Measurements from ENCODE around the gene GPR132. TPM values are rescaled to one million over a fixed set of nuclear protein-coding genes. Genes with fewer than 3 reads are reported as not detected.

Gene GPR132
- total RNA-seq, 4 donors from 2014 or later, result 2.7 to 9.0 (median 7.6) TPM

- ATAC-seq (ENCODE audit: low FRiP score) (no peak), DNase-seq (ENCODE audit: low spot score) (no peak)
- TF ChIP-seq, protein P1, sequence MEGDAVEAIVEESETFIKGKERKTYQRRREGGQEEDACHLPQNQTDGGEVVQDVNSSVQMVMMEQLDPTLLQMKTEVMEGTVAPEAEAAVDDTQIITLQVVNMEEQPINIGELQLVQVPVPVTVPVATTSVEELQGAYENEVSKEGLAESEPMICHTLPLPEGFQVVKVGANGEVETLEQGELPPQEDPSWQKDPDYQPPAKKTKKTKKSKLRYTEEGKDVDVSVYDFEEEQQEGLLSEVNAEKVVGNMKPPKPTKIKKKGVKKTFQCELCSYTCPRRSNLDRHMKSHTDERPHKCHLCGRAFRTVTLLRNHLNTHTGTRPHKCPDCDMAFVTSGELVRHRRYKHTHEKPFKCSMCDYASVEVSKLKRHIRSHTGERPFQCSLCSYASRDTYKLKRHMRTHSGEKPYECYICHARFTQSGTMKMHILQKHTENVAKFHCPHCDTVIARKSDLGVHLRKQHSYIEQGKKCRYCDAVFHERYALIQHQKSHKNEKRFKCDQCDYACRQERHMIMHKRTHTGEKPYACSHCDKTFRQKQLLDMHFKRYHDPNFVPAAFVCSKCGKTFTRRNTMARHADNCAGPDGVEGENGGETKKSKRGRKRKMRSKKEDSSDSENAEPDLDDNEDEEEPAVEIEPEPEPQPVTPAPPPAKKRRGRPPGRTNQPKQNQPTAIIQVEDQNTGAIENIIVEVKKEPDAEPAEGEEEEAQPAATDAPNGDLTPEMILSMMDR (IDR thresholded peaks at IDR 0.05), result no peak
Measured at GRCh38 chr14:105077649-105077995, 12.4 kb upstream of the GPR132 start.

DNA sequence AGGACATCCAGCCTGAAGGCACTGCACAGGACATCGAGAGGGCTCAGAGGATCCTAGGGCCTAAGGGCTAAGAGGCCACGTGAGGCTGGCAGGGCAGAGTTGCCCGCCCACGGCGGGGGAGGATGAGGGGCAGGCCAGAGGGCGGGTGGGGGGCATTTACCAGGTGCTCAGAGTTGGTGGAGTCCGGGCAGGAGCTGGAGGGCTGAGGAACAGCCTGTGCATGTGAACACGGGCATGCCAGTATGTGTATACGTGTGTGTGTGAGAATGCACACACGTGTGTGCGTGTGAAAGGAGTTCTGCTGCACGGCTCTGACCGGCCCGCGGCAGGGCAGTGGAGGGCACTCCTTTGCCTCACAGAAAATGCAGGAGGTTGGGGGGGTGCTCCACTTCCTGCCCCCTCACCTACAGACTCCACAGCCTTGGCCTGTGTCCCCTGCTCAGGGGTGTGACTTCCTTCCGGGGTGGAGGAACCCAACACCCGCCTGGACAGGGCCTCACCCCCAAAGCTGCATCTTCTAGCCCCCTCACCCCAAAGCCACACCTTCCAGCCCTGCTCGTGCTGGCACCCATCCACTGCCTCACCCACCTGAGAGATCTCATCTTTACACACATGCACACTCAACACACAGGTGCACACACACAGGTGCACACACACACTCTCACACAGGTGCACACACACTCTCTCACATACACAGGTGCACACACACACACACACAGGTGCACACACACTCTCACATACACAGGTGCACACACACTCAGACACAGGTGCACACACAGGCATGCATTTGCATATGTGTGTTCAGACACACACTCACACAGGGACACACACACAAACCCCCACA is 11.8 kb upstream of the GPR132 start:
- no peak for DNase-seq (ENCODE audit: low spot score)
- ATAC-seq (ENCODE audit: low FRiP score), result no peak
- TF ChIP-seq, protein P1 (IDR thresholded peaks at IDR 0.05), result no peak

- ATAC-seq (ENCODE audit: low FRiP score), result no peak
- DNase-seq (ENCODE audit: low spot score), result no peak
- TF ChIP-seq, protein P1 (IDR thresholded peaks at IDR 0.05), result no peak
Measured at GRCh38 chr14:105076296-105076804, 11.1 kb upstream of the GPR132 start.

DNA sequence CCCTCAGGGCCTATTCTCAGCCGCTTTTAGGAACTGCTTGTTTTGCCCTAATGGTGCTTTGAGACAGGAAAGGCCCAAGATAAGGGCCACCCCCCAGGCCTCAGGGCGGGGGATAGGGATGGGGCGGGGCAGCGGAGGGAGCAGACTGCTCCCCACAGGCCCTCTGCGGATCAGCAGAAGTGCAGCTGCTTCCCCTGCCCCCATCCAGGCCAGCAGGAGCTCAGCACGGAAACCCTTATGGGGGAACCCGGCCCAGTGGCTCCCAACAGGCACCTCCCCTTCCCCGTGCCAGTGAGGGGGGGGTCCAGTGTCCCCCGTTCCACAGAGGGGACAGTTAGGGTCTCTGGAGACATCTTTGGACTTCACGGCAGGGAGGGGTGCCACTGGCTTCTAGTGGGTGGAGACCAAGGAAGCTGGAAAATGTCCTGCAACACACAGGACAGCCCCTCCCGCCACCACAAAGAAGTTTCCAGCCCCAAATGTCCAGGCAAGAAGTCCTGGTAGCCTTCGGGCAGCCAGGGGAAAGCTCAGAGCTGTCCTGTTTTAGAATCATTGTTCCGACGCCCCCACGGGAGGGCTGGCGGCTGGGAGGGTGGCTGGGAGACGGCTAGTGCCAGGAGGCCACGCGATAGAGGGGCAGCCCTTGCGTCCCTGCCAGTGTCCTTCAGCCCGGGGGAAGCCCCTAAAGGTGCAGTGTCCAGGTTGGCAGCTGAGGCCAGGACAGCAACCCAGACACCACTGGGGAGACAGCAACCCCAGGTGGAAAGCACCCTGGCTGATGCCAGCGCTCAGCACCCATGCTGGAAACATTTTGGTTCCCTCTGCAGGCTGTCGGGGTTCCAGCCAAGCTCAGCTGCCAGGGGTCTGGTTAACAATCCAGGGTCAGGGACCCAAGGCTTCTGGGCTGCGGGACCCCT is 10.4 kb upstream of the GPR132 start:
- TF ChIP-seq, protein P1 (IDR thresholded peaks at IDR 0.05), result no peak
- DNase-seq (ENCODE audit: low spot score) (no peak), ATAC-seq (ENCODE audit: low FRiP score) (no peak)

GRCh38 chr14:105074601-105075053 is 9.4 kb upstream of the GPR132 start:
- DNase-seq (ENCODE audit: low spot score), result no peak
- ATAC-seq (ENCODE audit: low FRiP score), result no peak
- TF ChIP-seq, protein P1 (IDR thresholded peaks at IDR 0.05), result no peak

DNA sequence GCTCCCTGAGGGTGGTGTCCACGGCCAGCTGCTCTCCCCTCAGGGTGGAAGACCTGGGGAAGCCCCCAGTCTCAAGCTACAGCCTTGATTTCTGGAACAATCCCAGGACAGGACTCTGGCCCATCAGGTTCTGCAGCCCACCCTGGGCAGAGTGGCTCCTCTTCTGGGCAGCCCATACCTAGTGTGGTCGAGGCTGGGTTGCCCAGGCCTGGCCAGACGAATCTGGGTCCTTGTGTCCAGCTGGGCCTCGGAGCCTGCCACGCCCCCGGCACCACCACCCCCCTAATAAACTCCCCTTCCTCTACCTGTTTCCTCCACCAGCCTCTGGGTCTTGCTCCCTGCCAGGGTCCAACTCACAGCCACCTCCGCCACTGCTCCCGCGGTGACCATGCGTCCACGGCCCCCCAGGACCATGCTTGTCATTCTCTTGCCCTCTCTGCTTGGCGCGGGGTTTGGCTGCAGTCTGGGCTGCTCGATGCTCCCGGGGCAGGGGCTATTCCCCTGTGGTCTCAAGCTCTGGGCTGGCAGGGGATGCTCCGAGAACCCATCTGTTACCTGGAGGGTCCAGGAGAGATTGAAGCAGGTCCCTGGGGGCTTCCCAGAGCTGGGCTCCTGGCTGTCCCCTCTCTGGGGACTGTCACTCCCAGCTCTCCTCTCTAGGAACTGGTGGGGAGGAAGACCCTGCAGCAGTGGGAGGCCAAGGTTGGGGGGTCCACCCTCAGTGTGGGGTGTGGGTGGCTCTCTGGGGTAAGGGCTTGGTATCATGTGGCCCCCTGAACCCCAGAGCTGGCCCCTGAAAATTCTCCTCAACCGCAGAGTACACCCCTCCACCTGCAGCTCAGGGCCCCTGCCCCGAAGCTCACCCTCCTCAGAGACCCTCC is 8.7 kb upstream of the GPR132 start:
- no peak for ATAC-seq (ENCODE audit: low FRiP score)
- DNase-seq (ENCODE audit: low spot score), result no peak
- TF ChIP-seq, protein P1 (IDR thresholded peaks at IDR 0.05), result no peak
